Smooth muscle cell of the brain vasculature (primary cell): ENCODE measurements around the gene ZFP91.
A peak's percentile ranks its signal among the peaks of the same experiment; 100 is the strongest.

ENCODE experiments used
- DNase-seq: peaks from one replicate; pipeline ENCODE4 v3.0.0-alpha.2; 2012; ENCODE audit warnings: low read depth, low spot score

ZFP91 gene

GRCh38 chr11:58582437-58582836, 3.6 kb downstream of the ZFP91 start:
- no peak for DNase-seq

- no peak for DNase-seq
Measured at GRCh38 chr11:58586998-58587397, 8.1 kb downstream of the ZFP91 start.

- DNase-seq = no peak
Measured at GRCh38 chr11:58591659-58592058, 12.8 kb downstream of the ZFP91 start.

- no peak for DNase-seq
Measured at GRCh38 chr11:58592760-58593472, 14.1 kb downstream of the ZFP91 start.

GRCh38 chr11:58594826-58595225, 16.0 kb downstream of the ZFP91 start:
- DNase-seq = no peak

GRCh38 chr11:58596621-58597020, 17.8 kb downstream of the ZFP91 start:
- no peak for DNase-seq

- DNase-seq = no peak
Measured at GRCh38 chr11:58597486-58598144, 18.8 kb downstream of the ZFP91 start.

- DNase-seq = no peak
Measured at GRCh38 chr11:58600510-58600909, 21.6 kb downstream of the ZFP91 start.

- no peak for DNase-seq
Measured at GRCh38 chr11:58606930-58607714, 28.3 kb downstream of the ZFP91 start.

- no peak for DNase-seq
Measured at GRCh38 chr11:58608331-58608730, 29.5 kb downstream of the ZFP91 start.

- no peak for DNase-seq
Measured at GRCh38 chr11:58609723-58610122, 30.9 kb downstream of the ZFP91 start.

GRCh38 chr11:58613228-58613627, 34.4 kb downstream of the ZFP91 start:
- no peak for DNase-seq

GRCh38 chr11:58615559-58615958, 36.7 kb downstream of the ZFP91 start:
- DNase-seq = no peak

- peak; percentile 26 for DNase-seq
Measured at GRCh38 chr11:58616594-58616993, 37.7 kb downstream of the ZFP91 start.

GRCh38 chr11:58617976-58618557, 39.2 kb downstream of the ZFP91 start:
- DNase-seq = no peak

- DNase-seq = no peak
Measured at GRCh38 chr11:58621586-58622262, 42.9 kb downstream of the ZFP91 start.

- no peak for DNase-seq
Measured at GRCh38 chr11:58622344-58622743, 43.5 kb downstream of the ZFP91 start, which contains the start of gene CNTF. TSS of gene CNTF (plus strand) at chr11:58622665. CDS start at chr11:58622753, 88 bp downstream.

- no peak for DNase-seq
Measured at GRCh38 chr11:58625086-58625485, 46.2 kb downstream of the ZFP91 start.

GRCh38 chr11:58625826-58626460, 47.1 kb downstream of the ZFP91 start:
- no peak for DNase-seq

- no peak for DNase-seq
Measured at GRCh38 chr11:58626934-58627483, 48.1 kb downstream of the ZFP91 start.

- DNase-seq = no peak
Measured at GRCh38 chr11:58628446-58628845, 49.6 kb downstream of the ZFP91 start.
